Mucosa of descending colon (tissue), 3 donors: ENCODE measurements around the gene HERC5. TPM values are rescaled to one million over a fixed set of nuclear protein-coding genes. Genes with fewer than 3 reads are reported as not detected.

Experiments
- ATAC-seq: fragments of 200-7000 bp; cut with Tn5 transposase; one replicate; pipeline ENCODE4 v1.9.1; 2020; ENCODE audit warnings: mild to moderate bottlenecking, moderate library complexity
- DNase-seq, 3 donors: peaks; one replicate each; pipeline ENCODE4 v3.0.0-alpha.2; 2020
- H3K36me3 ChIP-seq: fragments of 200-600 bp; one replicate; pipeline ENCODE4 v1.8.0; 2021; ENCODE audit warnings: low read depth, mild to moderate bottlenecking
- H3K4me1 ChIP-seq: fragments of 200-600 bp; one replicate; pipeline ENCODE4 v1.8.0; 2021; ENCODE audit warnings: low read depth, mild to moderate bottlenecking
- H3K4me3 ChIP-seq: fragments of 200-600 bp; one replicate; pipeline ENCODE4 v1.8.0; 2021; ENCODE audit warnings: mild to moderate bottlenecking
- H3K9me3 ChIP-seq: fragments of 200-600 bp; one replicate; pipeline ENCODE4 v1.8.0; 2021; ENCODE audit warnings: mild to moderate bottlenecking
- CTCF ChIP-seq: fragments of 200-600 bp; IDR thresholded peaks from one replicate; pipeline ENCODE4 v1.8.0; 2022; ENCODE audit warnings: antibody characterized with exemption, mild to moderate bottlenecking
- intact Hi-C, 2 donors: fragments of 100-400 bp; cut with DNase I in 1 of 2; cut with micrococcal nuclease in 1 of 2; formaldehyde crosslinking; loops; one replicate each; pipeline versions ENCODE4 v1.11.0 to v1.11.1; 2022; cut with DNase I, micrococcal nuclease
- total RNA-seq, 3 donors: library from RNA; stranded (reverse); fragmentation: NEBNext Ultra II Directional in 2 of 3; extraction: Animal tissue kit (Norgen Biotek cat#: 25700) in 2 of 3; gene quantifications; one replicate each; pipeline versions ENCODE4 v1.2.1 to v1.2.4, GENCODE V29; 2021 to 2023
- donor health status: DM: no; HTN: no; CAD: no; lungs with moderate emphysema.
- donor health status: DM: no; HTN: no; CAD: no.
- donor health status: DM: no; HTN: yes; CAD: no.

HERC5 gene
- total RNA-seq, 3 donors from 2014 or later = 1.8 to 4.0 (median 1.9) TPM

- H3K4me1 ChIP-seq = no peaks in the 10 kb centered on the region
- no peak for TF ChIP-seq CTCF
- no peaks in the 10 kb centered on the region for H3K36me3 ChIP-seq
- no peak for DNase-seq
- intact Hi-C loops = no loop called here
- no peak for ATAC-seq
- no peak overlapping the region for H3K4me3 ChIP-seq
- H3K9me3 ChIP-seq = no peaks in the 10 kb centered on the region
These were observed 74.6 kb downstream of the HERC5 start for GRCh38 chr4:88531549-88531948.

- intact Hi-C loops = no loop called here
- no peak overlapping the region for H3K4me3 ChIP-seq
- no peaks in the 10 kb centered on the region for H3K9me3 ChIP-seq
- no peaks in the 10 kb centered on the region for H3K36me3 ChIP-seq
- DNase-seq = no peak
- ATAC-seq = no peak
- no peak for TF ChIP-seq CTCF
- no peaks in the 10 kb centered on the region for H3K4me1 ChIP-seq
These were observed 76.3 kb downstream of the HERC5 start for GRCh38 chr4:88533088-88533790.

- no peak overlapping the region for H3K4me3 ChIP-seq
- H3K4me1 ChIP-seq = no peaks in the 10 kb centered on the region
- no peak for ATAC-seq
- no peak for TF ChIP-seq CTCF
- DNase-seq = no peak
- no peaks in the 10 kb centered on the region for H3K9me3 ChIP-seq
- no peaks in the 10 kb centered on the region for H3K36me3 ChIP-seq
- intact Hi-C loops = no loop called here
These were observed 77.2 kb downstream of the HERC5 start for GRCh38 chr4:88533937-88534750.

- Histone ChIP-seq H3K4me3 (no peak overlapping the region), H3K4me1 (no peaks in the 10 kb centered on the region), H3K36me3 (no peaks in the 10 kb centered on the region), H3K9me3 (no peaks in the 10 kb centered on the region)
- intact Hi-C loops = loop anchor here in 1 of 2 donors (5.0 kb wide), 1 partner anchor 122 kb away; no protein-coding TSS in a partner anchor
- ATAC-seq = no peak
- DNase-seq = no peak
- no peak for TF ChIP-seq CTCF
These were observed 78.3 kb downstream of the HERC5 start for GRCh38 chr4:88535090-88535755.

- TF ChIP-seq CTCF = no peak
- Histone ChIP-seq H3K4me3 (no peak overlapping the region), H3K4me1 (no peaks in the 10 kb centered on the region), H3K36me3 (no peaks in the 10 kb centered on the region), H3K9me3 (no peaks in the 10 kb centered on the region)
- intact Hi-C loops = loop anchor here in 1 of 2 donors (5.0 kb wide), 1 partner anchor 120 kb away; no protein-coding TSS in a partner anchor
- no peak for DNase-seq
- ATAC-seq = no peak
These were observed 80.8 kb downstream of the HERC5 start for GRCh38 chr4:88537709-88538108.
